ENCODE results near the gene ADAM8. TPM values are rescaled to one million over a fixed set of nuclear protein-coding genes. Genes with fewer than 3 reads are reported as not detected.

The ADAM8 gene
- total RNA-seq, 1 experiment from 2014 or later: 3.7 TPM

- no peaks in the 10 kb centered on the region for H3K27me3 ChIP-seq (ENCODE audit: control insufficient read depth, insufficient read depth, low read length)
- in situ Hi-C loops (cut with HindIII; ENCODE audit: low pct_unique_long_range_greater_than_20kb, low sequenced_read_pairs): no loop called here
- BruUV-seq (replicated peaks): no TSS peak
- POLR2A ChIA-PET: no interaction called here
- no peak for DNase-seq (ENCODE audit: low read depth, low spot score)
- no peaks in the 10 kb centered on the region for H3K4me1 ChIP-seq (ENCODE audit: control insufficient read depth, insufficient read depth, low read length)
- H3K4me3 ChIP-seq (ENCODE audit: low read depth in 2 of 2, low read length in 2 of 2): no peak overlapping the region
- H3K36me3 ChIP-seq (ENCODE audit: control insufficient read depth, insufficient read depth, low read length): no peaks in the 10 kb centered on the region
- intact Hi-C loops (cut with micrococcal nuclease; ENCODE audit: unreplicated experiment): no loop called here
- ATAC-seq: no peak
- H3K9me3 ChIP-seq (ENCODE audit: control insufficient read depth, insufficient read depth, low read depth, low read length): no peaks in the 10 kb centered on the region
- H3K27ac ChIP-seq (ENCODE audit: low read length): no peak overlapping the region
- TF ChIP-seq, protein P1, sequence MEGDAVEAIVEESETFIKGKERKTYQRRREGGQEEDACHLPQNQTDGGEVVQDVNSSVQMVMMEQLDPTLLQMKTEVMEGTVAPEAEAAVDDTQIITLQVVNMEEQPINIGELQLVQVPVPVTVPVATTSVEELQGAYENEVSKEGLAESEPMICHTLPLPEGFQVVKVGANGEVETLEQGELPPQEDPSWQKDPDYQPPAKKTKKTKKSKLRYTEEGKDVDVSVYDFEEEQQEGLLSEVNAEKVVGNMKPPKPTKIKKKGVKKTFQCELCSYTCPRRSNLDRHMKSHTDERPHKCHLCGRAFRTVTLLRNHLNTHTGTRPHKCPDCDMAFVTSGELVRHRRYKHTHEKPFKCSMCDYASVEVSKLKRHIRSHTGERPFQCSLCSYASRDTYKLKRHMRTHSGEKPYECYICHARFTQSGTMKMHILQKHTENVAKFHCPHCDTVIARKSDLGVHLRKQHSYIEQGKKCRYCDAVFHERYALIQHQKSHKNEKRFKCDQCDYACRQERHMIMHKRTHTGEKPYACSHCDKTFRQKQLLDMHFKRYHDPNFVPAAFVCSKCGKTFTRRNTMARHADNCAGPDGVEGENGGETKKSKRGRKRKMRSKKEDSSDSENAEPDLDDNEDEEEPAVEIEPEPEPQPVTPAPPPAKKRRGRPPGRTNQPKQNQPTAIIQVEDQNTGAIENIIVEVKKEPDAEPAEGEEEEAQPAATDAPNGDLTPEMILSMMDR (IDR thresholded peaks at IDR 0.05): no peak
- TF ChIP-seq, protein P2, sequence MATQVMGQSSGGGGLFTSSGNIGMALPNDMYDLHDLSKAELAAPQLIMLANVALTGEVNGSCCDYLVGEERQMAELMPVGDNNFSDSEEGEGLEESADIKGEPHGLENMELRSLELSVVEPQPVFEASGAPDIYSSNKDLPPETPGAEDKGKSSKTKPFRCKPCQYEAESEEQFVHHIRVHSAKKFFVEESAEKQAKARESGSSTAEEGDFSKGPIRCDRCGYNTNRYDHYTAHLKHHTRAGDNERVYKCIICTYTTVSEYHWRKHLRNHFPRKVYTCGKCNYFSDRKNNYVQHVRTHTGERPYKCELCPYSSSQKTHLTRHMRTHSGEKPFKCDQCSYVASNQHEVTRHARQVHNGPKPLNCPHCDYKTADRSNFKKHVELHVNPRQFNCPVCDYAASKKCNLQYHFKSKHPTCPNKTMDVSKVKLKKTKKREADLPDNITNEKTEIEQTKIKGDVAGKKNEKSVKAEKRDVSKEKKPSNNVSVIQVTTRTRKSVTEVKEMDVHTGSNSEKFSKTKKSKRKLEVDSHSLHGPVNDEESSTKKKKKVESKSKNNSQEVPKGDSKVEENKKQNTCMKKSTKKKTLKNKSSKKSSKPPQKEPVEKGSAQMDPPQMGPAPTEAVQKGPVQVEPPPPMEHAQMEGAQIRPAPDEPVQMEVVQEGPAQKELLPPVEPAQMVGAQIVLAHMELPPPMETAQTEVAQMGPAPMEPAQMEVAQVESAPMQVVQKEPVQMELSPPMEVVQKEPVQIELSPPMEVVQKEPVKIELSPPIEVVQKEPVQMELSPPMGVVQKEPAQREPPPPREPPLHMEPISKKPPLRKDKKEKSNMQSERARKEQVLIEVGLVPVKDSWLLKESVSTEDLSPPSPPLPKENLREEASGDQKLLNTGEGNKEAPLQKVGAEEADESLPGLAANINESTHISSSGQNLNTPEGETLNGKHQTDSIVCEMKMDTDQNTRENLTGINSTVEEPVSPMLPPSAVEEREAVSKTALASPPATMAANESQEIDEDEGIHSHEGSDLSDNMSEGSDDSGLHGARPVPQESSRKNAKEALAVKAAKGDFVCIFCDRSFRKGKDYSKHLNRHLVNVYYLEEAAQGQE (IDR thresholded peaks at IDR 0.05; ENCODE audit: insufficient read depth in 1 of 2, low read depth in 2 of 2, low read length in 1 of 2): no peak
- TF ChIP-seq TCF7L2 (IDR thresholded peaks at IDR 0.05; ENCODE audit: low read depth, low read length) (no peak), SIN3A (IDR thresholded peaks at IDR 0.05; ENCODE audit: borderline replicate concordance, insufficient read depth, low read depth, low read length) (no peak)
- CTCF ChIA-PET: no interaction called here
Measured at GRCh38 chr10:133212853-133213494, 63.7 kb downstream of the ADAM8 start.

Small RNA genes lying within 50 kb of the gene (microRNA-seq; reads per million reads assigned to microRNA genes)
- gene MIR202 (ENCODE audit: unreplicated experiment): not detected

Other genes with a start within 250 kb of the ADAM8 start
- 0.05 TPM for gene ADGRA1, start 188.9 kb downstream of the ADAM8 start, total RNA-seq (2021; ENCODE audit: unreplicated experiment)
- 2.6 TPM for gene KNDC1, start 116.6 kb downstream of the ADAM8 start, total RNA-seq (2021; ENCODE audit: unreplicated experiment)
- not detected for gene UTF1, start 46.7 kb downstream of the ADAM8 start, total RNA-seq (2021; ENCODE audit: unreplicated experiment)
- gene VENTX, start 39.0 kb downstream of the ADAM8 start, total RNA-seq (2021; ENCODE audit: unreplicated experiment): not detected
- 93.7 TPM for gene TUBGCP2, start 32.0 kb upstream of the ADAM8 start, total RNA-seq (2021; ENCODE audit: unreplicated experiment)
- 93.8 TPM for gene ZNF511, start 32.0 kb upstream of the ADAM8 start, total RNA-seq (2021; ENCODE audit: unreplicated experiment)
- 1.9 TPM for gene CALY, start 60.0 kb upstream of the ADAM8 start, total RNA-seq (2021; ENCODE audit: unreplicated experiment)
- gene PRAP1, start 70.5 kb upstream of the ADAM8 start, total RNA-seq (2021; ENCODE audit: unreplicated experiment): 0.21 TPM
- 39.6 TPM for gene FUOM, start 81.2 kb upstream of the ADAM8 start, total RNA-seq (2021; ENCODE audit: unreplicated experiment)
- gene ECHS1, start 96.5 kb upstream of the ADAM8 start, total RNA-seq (2021; ENCODE audit: unreplicated experiment): 165 TPM
- gene PAOX, start 102.4 kb upstream of the ADAM8 start, total RNA-seq (2021; ENCODE audit: unreplicated experiment): 9.3 TPM
- 96.4 TPM for gene MTG1, start 117.3 kb upstream of the ADAM8 start, total RNA-seq (2021; ENCODE audit: unreplicated experiment)
- 0.64 TPM for gene SPRN, start 147.8 kb upstream of the ADAM8 start, total RNA-seq (2021; ENCODE audit: unreplicated experiment)
- 0.57 TPM for gene SCART1, start 177.1 kb upstream of the ADAM8 start, total RNA-seq (2021; ENCODE audit: unreplicated experiment)